ENCODE measurements around the gene COX7A2L. TPM values are rescaled to one million over a fixed set of nuclear protein-coding genes. Genes with fewer than 3 reads are reported as not detected.
"Not testable (repeated sequence)": the region's sequence is repeated elsewhere in the genome, so short reads cannot be mapped to it uniquely, and the experiment has no call there.

COX7A2L gene
- total RNA-seq, 4 donors from 2014 or later, result 46.6 to 196 (median 126) TPM

- no peak for DNase-seq
- intact Hi-C loops (cut with DNase I; ENCODE audit: low total_unique reads), result no loop called here
- no peaks in the 10 kb centered on the region for H3K36me3 ChIP-seq
Measured at GRCh38 chr2:42337846-42338566, 23.0 kb downstream of the COX7A2L start.

DNA sequence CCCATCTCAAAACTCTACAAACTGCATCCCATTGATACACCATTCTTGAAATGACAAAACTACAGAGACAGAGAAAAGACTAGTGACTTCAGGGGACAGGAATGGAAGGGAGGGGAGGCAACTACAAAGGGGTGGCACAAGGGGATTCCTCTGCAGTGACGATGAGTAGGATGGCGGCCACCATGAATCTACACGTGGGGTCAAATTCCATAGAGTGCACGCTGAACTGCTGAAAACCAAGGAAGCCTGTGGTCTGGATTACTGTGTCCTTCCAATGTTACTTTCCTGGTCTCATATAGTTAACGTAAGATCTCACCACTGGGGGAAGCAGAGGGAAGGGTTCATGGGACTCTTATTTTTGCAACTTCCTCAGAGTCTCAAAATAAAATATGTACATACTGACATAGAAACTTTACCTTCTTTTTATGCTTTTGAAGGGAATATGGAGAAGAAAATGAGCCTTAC is 23.6 kb downstream of the COX7A2L start:
- H3K27ac ChIP-seq, result no peak overlapping the region
- intact Hi-C loops (cut with DNase I; ENCODE audit: low total_unique reads), result no loop called here
- H3K27me3 ChIP-seq, result no peaks in the 10 kb centered on the region
- DNase-seq, result no peak
- TF ChIP-seq, protein P1, sequence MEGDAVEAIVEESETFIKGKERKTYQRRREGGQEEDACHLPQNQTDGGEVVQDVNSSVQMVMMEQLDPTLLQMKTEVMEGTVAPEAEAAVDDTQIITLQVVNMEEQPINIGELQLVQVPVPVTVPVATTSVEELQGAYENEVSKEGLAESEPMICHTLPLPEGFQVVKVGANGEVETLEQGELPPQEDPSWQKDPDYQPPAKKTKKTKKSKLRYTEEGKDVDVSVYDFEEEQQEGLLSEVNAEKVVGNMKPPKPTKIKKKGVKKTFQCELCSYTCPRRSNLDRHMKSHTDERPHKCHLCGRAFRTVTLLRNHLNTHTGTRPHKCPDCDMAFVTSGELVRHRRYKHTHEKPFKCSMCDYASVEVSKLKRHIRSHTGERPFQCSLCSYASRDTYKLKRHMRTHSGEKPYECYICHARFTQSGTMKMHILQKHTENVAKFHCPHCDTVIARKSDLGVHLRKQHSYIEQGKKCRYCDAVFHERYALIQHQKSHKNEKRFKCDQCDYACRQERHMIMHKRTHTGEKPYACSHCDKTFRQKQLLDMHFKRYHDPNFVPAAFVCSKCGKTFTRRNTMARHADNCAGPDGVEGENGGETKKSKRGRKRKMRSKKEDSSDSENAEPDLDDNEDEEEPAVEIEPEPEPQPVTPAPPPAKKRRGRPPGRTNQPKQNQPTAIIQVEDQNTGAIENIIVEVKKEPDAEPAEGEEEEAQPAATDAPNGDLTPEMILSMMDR (IDR thresholded peaks at IDR 0.05), result no peak
- TF ChIP-seq POLR2A (IDR thresholded peaks at IDR 0.05), result no peak
- peaks cover 0 to 8% of the 10 kb centered on the region in 2 donors for H3K4me1 ChIP-seq
- H3K9me3 ChIP-seq, result no peaks in the 10 kb centered on the region
- H3K36me3 ChIP-seq, result no peaks in the 10 kb centered on the region
- H3K4me3 ChIP-seq, result no peak overlapping the region

More at GRCh38 chr2:42337846-42338566, 23.0 kb downstream of the COX7A2L start:
- peaks cover 3 to 12% of the 10 kb centered on the region in 2 donors for H3K4me1 ChIP-seq
- no peak for TF ChIP-seq POLR2A (IDR thresholded peaks at IDR 0.05)
- TF ChIP-seq, protein P1 (IDR thresholded peaks at IDR 0.05), result no peak
- no peak overlapping the region for H3K27ac ChIP-seq
- H3K27me3 ChIP-seq, result no peaks in the 10 kb centered on the region
- no peaks in the 10 kb centered on the region for H3K9me3 ChIP-seq
- no peak overlapping the region for H3K4me3 ChIP-seq

GRCh38 chr2:42336361-42336965 is 24.6 kb downstream of the COX7A2L start:
- H3K27ac ChIP-seq, result no peak overlapping the region
- H3K9me3 ChIP-seq, result no peaks in the 10 kb centered on the region
- no peaks in the 10 kb centered on the region for H3K36me3 ChIP-seq
- no peaks in the 10 kb centered on the region for H3K27me3 ChIP-seq
- TF ChIP-seq POLR2A (IDR thresholded peaks at IDR 0.05), result no peak
- TF ChIP-seq, protein P1 (IDR thresholded peaks at IDR 0.05), result no peak
- H3K4me3 ChIP-seq, result no peak overlapping the region
- DNase-seq, result no peak
- intact Hi-C loops (cut with DNase I; ENCODE audit: low total_unique reads), result no loop called here
- peaks cover 0 to 4% of the 10 kb centered on the region in 2 donors for H3K4me1 ChIP-seq

GRCh38 chr2:42335514-42336104 is 25.4 kb downstream of the COX7A2L start:
- no peak for DNase-seq
- Histone ChIP-seq H3K4me3 (no peak overlapping the region), H3K27me3 (no peaks in the 10 kb centered on the region), H3K9me3 (no peaks in the 10 kb centered on the region), H3K36me3 (no peaks in the 10 kb centered on the region), H3K27ac (no peak overlapping the region), H3K4me1 (peaks cover 0 to 4% of the 10 kb centered on the region in 2 donors)
- TF ChIP-seq, protein P1 (IDR thresholded peaks at IDR 0.05), result no peak
- TF ChIP-seq POLR2A (IDR thresholded peaks at IDR 0.05), result no peak
- intact Hi-C loops (cut with DNase I; ENCODE audit: low total_unique reads), result no loop called here

GRCh38 chr2:42334865-42335264 is 26.2 kb downstream of the COX7A2L start:
- peaks cover 0 to 11% of the 10 kb centered on the region in 2 donors for H3K4me1 ChIP-seq
- H3K27ac ChIP-seq; H3K27me3 ChIP-seq; H3K36me3 ChIP-seq; DNase-seq; intact Hi-C loops (cut with DNase I; ENCODE audit: low total_unique reads); H3K9me3 ChIP-seq; H3K4me3 ChIP-seq: not testable (repeated sequence)

Data from uterus (tissue), 4 donors.